Activated T-cell treated with anti-CD3 and anti-CD28 coated beads, Interleukin-2, amount 50 U/mL, for 48 hours (primary cell): ENCODE results near the gene RAMACL.
"Not testable (repeated sequence)": the region's sequence is repeated elsewhere in the genome, so short reads cannot be mapped to it uniquely, and the experiment has no call there.

Source experiments
- DNase-seq, 2 experiments: peaks; one replicate each; pipeline ENCODE4 v3.0.0-alpha.2; 2020

The RAMACL gene

GRCh38 chr6:166595061-166595780 is 8.7 kb upstream of the RAMACL start:
- no peak for DNase-seq

- DNase-seq: no peak
Measured at GRCh38 chr6:166592821-166593220, 6.3 kb upstream of the RAMACL start.

GRCh38 chr6:166591961-166592520 is 5.6 kb upstream of the RAMACL start:
- no peak for DNase-seq

DNA sequence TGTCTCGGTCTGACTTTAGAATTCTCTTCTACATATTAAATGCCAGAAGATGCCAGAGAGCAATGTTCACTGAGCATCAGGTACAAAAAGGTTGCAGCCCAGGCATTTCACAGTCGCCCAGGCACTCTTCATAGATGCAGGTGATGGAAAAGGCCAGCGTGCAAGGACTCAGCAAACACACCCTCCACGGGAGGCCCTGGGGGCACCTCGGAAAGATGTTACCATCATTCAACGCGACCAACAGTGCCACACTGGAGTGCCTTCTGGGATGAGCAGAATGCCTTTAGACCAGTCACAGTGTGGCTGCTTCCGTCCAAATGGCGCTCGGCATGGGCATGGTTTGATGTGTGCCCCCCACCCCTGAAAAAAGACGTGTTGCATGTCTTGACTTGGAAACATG is 4.5 kb upstream of the RAMACL start:
- no peak for DNase-seq

- DNase-seq: no peak
Measured at GRCh38 chr6:166589786-166590574, 3.5 kb upstream of the RAMACL start.

GRCh38 chr6:166589337-166589731 is 2.9 kb upstream of the RAMACL start:
- DNase-seq: no peak

DNA sequence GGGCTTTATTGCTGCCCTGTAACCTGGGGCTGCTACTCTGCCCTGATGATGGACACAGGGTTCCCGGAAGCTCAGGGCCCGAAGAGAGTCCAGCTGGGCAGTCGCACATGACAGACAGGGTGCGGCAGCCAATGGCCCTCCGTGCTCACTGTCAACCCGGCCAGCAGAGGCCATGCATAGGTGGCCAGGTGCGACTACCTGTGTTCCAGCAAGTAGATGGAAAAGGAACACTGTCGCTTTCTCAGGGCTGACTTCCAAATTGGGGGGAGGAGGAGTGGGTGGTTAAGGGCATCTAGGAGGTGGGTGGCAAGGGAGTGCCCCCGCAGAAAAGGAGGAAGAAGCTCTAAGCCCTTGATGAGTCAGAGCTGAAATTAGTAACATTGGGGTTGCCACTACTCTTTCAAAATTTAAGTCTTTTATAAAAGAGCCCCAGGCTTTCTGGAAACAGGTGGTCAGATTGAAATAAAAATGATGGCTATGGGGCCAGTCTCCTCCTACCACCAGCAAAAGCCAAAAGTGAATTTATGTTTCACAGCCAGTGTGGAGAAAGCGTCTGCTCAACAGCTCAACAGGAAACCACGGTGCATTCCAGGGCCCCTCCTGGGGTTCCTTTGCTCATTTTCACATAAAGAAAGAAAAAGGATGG is 2.3 kb upstream of the RAMACL start:
- no peak for DNase-seq

DNA sequence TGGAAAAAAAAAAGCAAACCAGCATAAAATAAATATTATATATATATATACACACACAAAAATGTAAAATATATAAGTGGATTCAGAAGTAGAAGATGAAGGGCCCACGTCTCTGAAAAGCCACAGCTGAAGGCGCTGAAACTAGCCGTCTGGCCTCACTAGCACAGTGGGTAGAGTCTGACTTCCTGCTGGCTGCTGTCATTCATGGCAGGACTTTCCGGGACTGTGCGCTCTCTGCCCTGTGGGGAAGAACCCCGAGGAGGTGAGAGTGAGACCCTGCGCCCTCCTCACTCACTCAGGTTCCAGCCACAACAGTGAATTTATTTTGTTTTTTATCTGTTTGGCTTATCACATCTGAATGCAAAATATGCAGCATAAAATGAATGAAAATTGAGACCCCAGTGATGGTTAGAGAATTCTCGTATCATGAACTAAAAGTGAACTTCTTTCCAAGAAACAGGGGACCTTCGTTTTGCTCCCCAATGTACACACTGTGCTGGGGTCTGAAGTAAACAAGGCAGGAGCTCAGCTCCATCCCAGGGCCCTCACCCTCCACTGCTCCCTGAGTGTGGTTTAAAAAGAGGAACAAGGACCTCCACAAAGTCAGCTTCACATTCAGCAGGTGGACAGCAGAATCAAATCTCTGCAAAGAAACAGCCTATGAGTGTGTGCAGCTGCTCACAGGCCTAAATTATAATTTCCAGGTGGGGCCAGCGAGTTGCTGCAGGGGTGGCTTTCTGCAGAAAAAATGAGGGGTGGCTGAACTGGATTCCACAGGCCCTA is 1.3 kb upstream of the RAMACL start:
- DNase-seq: no peak

DNA sequence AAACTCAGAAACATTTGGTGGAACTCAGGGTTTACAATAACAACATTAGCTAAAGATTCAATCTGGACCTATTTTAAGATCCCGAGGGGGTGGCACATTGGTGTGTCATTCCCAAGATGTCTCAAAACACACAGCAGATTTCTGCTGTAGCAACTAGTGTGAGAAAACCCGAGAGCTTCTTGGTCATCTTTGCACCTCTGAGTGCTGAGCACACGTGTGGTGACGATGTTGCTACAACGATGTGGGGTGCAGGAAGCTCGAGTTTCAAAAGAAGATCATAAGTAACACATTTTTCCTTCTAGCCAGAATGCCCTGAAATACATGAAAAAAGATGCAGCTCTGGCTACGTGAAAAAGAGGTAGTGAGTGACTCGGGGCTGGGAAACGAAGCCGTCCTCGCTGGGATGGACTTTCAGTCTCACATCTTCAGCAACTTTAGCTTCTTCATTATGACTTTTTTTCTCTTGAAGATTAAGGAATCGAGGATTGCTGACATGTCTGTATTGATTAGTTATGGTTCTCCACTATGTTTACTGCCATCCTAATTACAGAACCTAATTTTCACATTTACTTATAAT is 1.5 kb downstream of the RAMACL start:
- DNase-seq: no peak

- no peak for DNase-seq
Measured at GRCh38 chr6:166584155-166584554, 2.3 kb downstream of the RAMACL start.

DNA sequence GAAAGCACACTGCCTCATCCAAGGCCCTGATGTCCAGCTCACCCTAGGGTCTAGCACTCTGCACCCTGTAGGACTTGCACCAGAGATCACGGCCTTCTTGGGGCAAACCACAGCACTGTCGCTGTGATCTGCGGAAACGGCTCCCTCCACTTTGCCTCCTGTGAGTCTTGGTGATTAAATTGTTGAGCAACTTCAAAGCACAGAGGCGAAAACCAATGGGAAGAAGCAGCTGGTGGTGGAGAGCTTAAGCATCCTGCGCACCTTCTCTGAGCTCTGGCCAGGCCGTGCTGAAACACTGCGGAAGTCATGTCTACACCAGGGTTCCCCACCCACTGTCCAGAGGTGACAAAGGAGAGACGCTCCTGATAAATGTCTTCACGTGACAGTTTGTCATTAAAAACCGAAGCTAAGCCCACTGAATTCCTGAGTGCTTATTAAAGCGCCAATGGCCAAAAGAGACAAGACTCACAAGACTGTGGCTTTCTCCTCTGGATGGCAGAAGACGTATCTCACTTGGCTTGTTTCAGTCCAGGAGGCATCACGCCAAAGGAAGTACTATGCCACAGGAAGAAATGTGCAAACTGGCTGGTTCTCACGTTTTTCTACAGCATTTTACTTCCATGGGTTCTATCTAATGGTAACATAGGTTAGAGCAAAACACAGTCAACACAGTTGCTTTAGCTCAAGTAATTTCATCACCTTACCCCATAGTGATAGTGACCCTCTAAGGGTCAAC is 3.1 kb downstream of the RAMACL start:
- DNase-seq: no peak

GRCh38 chr6:166582258-166582657 is 4.2 kb downstream of the RAMACL start:
- no peak for DNase-seq

DNA sequence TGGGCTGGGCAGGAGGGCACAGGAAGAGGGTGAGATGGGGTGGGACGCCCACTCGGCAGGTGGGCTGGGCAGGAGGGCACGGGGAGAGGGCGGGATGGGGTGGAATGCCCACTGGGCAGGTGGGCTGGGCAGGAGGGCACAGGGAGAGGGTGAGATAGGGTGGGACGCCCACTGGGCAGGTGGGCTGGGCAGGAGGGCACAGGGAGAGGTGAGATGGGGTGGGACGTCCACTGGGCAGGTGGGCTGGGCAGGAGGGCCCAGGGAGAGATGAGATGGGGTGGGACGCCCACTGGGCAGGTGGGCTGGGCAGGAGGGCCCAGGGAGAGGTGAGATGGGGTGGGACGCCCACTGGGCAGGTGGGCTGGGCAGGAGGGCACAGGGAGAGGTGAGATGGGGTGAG is 4.7 kb downstream of the RAMACL start:
- not testable (repeated sequence) for DNase-seq

- DNase-seq: no peak
Measured at GRCh38 chr6:166581091-166581511, 5.4 kb downstream of the RAMACL start.

- no peak for DNase-seq
Measured at GRCh38 chr6:166580076-166581050, 6.1 kb downstream of the RAMACL start.

- DNase-seq: no peak
Measured at GRCh38 chr6:166579237-166579850, 7.1 kb downstream of the RAMACL start.

DNA sequence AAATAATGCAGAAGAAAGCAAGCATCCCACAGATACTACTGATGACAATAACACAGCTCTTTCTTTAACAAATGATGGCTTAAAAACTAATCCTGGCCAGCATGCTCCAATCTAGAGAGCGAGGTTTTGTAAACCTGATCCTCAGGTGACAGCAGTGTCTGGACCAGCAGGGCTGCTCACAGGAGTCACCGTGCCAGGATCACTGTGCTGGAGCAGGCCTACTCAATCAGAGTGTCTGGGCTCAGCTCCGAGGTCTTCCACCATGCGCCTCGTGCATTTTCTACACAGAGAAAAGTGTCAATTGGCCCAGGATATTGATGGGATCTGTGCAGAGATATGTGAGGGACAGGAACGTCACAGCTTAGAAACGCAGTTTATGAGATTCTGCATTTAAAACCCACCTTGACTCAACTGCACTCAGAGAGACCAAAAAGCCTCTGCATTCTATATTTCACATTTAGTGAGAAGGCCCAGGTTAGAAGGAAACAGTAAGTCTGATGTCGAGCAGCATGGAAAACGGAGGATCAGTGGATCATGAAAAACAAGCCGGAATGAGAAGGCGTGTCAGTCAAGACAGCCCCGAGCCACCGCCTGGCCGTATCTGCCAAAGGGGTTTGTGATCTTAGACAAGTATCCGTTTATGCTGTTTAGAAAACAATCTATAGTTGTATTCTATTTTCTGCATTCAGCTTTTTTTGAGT is 7.8 kb downstream of the RAMACL start:
- no peak for DNase-seq

- no peak for DNase-seq
Measured at GRCh38 chr6:166575205-166575604, 11.3 kb downstream of the RAMACL start.

- DNase-seq: no peak
Measured at GRCh38 chr6:166573511-166574216, 12.8 kb downstream of the RAMACL start.
